Loucy (cell line): Measurements from ENCODE around the gene UTP3.

Experiments
- CTCF ChIP-seq: fragments of 200-600 bp; sonication (generic); conservative IDR thresholded peaks from 2 replicates; pipeline ENCODE4 v1.5.1; 2014; ENCODE audit warnings: mild to moderate bottlenecking, antibody characterized with exemption, low read length
- EZH2phosphoT487 ChIP-seq: fragments of 200-600 bp; IDR thresholded peaks from 2 replicates; pipeline ENCODE4 v1.6.1; 2018; ENCODE audit warnings: antibody characterized with exemption, mild to moderate bottlenecking, moderate library complexity, borderline replicate concordance

GRCh38 chr4:70724463-70724862, 36.1 kb downstream of the UTP3 start:
- no peak for TF ChIP-seq CTCF
- no peak for TF ChIP-seq EZH2phosphoT487
